K562 (cell line): ENCODE results near the gene DMGDH. TPM values are rescaled to one million over a fixed set of nuclear protein-coding genes. Genes with fewer than 3 reads are reported as not detected.

Source experiments
- ATAC-seq: fragments of 200-7000 bp; cut with Tn5 transposase; 3 replicates; pipeline ENCODE4 v1.9.1; 2020; ENCODE audit warnings: moderate library complexity
- BruUV-seq: library from RNA; stranded (reverse); fragments of 400-500 nt; replicated peaks from 2 replicates; lab custom pipeline; 2021; lab: Mats Ljungman, UMichigan
- CTCF ChIA-PET: fragments of 300-600 bp; formaldehyde crosslinking; extraction: SDS; loops from one replicate; lab custom pipeline; 2021; ENCODE audit warnings: low intra/inter-chr PET ratio; lab: Yijun Ruan, JAX
- POLR2A ChIA-PET: fragments of 300-600, 350-650 bp; sonication (Branson Sonifier 250); formaldehyde crosslinking; extraction: SDS; loops from one replicate; lab custom pipeline; 2021; ENCODE audit warnings: antibody characterized with exemption, inconsistent platforms; lab: Yijun Ruan, JAX
- DNase-seq, 4 experiments: peaks; one replicate each; pipeline versions ENCODE4 v3.0.0 to v3.0.0-alpha.2; 2011 to 2018; ENCODE audit warnings: low spot score in 3 of 4, mixed read lengths in 3 of 4; ENCODE audit errors: extremely low read depth in 1 of 4
- FAIRE-seq: peaks from 2 replicates; lab custom pipeline; 2011; peaks lifted over from hg19 to GRCh38; lab: Jason Lieb, UNC
- H2AFZ ChIP-seq: 2 replicates; pipeline ENCODE4 v1.6.0; 2011; ENCODE audit warnings: low read depth, low read length, control low read depth, inconsistent platforms
- H3K27ac ChIP-seq: fragments of 200-600 bp; 3 replicates; pipeline ENCODE4 v1.8.0; 2011; ENCODE audit warnings: low read depth, mild to moderate bottlenecking, control low read depth, inconsistent platforms, low read length, moderate library complexity, mixed read lengths; ENCODE audit errors: extremely low read depth
- H3K27me3 ChIP-seq, 2 experiments: fragments of 300-600 bp in 1 of 2; 2 replicates in 1 of 2; 3 replicates in 1 of 2; pipeline versions ENCODE4 v1.6.0 to v1.8.0; 2011; ENCODE audit warnings: inconsistent platforms in 2 of 2, low read length in 2 of 2, mild to moderate bottlenecking in 1 of 2, mixed read lengths in 1 of 2, moderate library complexity in 1 of 2; ENCODE audit not compliant: control insufficient read depth in 2 of 2, insufficient read depth in 2 of 2
- H3K36me3 ChIP-seq: fragments of 300-600 bp; 3 replicates; pipeline ENCODE4 v1.8.0; 2011; ENCODE audit warnings: mild to moderate bottlenecking, low read length, inconsistent platforms; ENCODE audit not compliant: control insufficient read depth, insufficient read depth
- H3K4me1 ChIP-seq, 2 experiments: fragments of 200-600 bp in 1 of 2; replicated peaks in 1 of 2; 2 replicates in 1 of 2; 3 replicates in 1 of 2; pipeline versions ENCODE4 v1.5.1 to v1.8.0; 2011; ENCODE audit warnings: inconsistent platforms in 2 of 2, low read length in 2 of 2, mild to moderate bottlenecking in 1 of 2, mixed read lengths in 1 of 2, moderate library complexity in 1 of 2; ENCODE audit not compliant: control insufficient read depth in 2 of 2, insufficient read depth in 2 of 2
- H3K4me2 ChIP-seq: 2 replicates; pipeline ENCODE4 v1.6.1; 2011; ENCODE audit warnings: low read length, control low read depth, inconsistent platforms, mixed read lengths; ENCODE audit not compliant: insufficient read depth
- H3K4me3 ChIP-seq: fragments of 200-600 bp; sonication (generic), shearing (Covaris generic); 2 replicates; pipeline ENCODE4 v1.5.1; 2016; ENCODE audit warnings: control low read depth, inconsistent platforms
- H3K79me2 ChIP-seq: fragments of 200-600 bp; 3 replicates; pipeline ENCODE4 v1.8.0; 2011; ENCODE audit warnings: low read length, inconsistent platforms; ENCODE audit not compliant: control insufficient read depth, insufficient read depth
- H3K9ac ChIP-seq, 2 experiments: 2 replicates each; pipeline versions ENCODE4 v1.6.0 to v1.6.1; 2011; ENCODE audit warnings: low read depth in 2 of 2, low read length in 2 of 2, control low read depth in 1 of 2, inconsistent platforms in 1 of 2, mild to moderate bottlenecking in 1 of 2, mixed read lengths in 1 of 2; ENCODE audit not compliant: insufficient read depth in 1 of 2
- H3K9me1 ChIP-seq: one replicate; pipeline ENCODE4 v1.6.0; 2011; ENCODE audit warnings: inconsistent platforms, mild to moderate bottlenecking, low read length, moderate library complexity; ENCODE audit not compliant: control insufficient read depth, insufficient read depth
- H3K9me3 ChIP-seq: replicated peaks from 2 replicates; pipeline ENCODE4 v1.5.1; 2011; ENCODE audit warnings: low read depth, low read length, inconsistent platforms; ENCODE audit not compliant: control insufficient read depth, insufficient read depth
- H4K20me1 ChIP-seq: replicated peaks from 2 replicates; pipeline ENCODE4 v1.6.1; 2011; ENCODE audit warnings: low read length, inconsistent platforms, mixed read lengths; ENCODE audit not compliant: control insufficient read depth, insufficient read depth
- THRAP3 ChIP-seq: fragments of 450-650 bp; IDR thresholded peaks from 2 replicates; pipeline ENCODE4 v1.6.1; 2016; ENCODE audit warnings: mild to moderate bottlenecking, inconsistent platforms, borderline replicate concordance
- TOE1 ChIP-seq, 2 experiments: fragments of 450-650 bp in 1 of 2; sonication (generic) in 1 of 2; formaldehyde crosslinking in 1 of 2; IDR thresholded peaks; 2 replicates each; pipeline versions ENCODE4 v1.7.1 to v1.8.0; 2016 to 2022; ENCODE audit warnings: borderline replicate concordance in 2 of 2, mild to moderate bottlenecking in 2 of 2, antibody characterized with exemption in 1 of 2, inconsistent platforms in 1 of 2, low read depth in 1 of 2, missing genetic modification reagents in 1 of 2, moderate library complexity in 1 of 2
- WGBS: fragments of 100-300 bp; shearing (Covaris generic); methylation state at CpG from one replicate; pipeline ENCODE4 v1.1.6; 2016; ENCODE audit warnings: low coverage, mixed read lengths; ENCODE audit not compliant: insufficient coverage; ENCODE audit errors: missing lambda C conversion rate; 5-methylcytosine and 5-hydroxymethylcytosine counted together
- in situ Hi-C: fragments of 300-500 bp; cut with MboI; formaldehyde crosslinking; loops from 4 replicates; pipeline ENCODE4 v1.15.0; 2018; ENCODE audit warnings: inconsistent platforms, mixed read lengths
- intact Hi-C: fragments of 100-400 bp; cut with micrococcal nuclease; formaldehyde crosslinking; loops from 2 replicates; pipeline ENCODE4 v1.14.2; 2022
- polyA plus RNA-seq, 8 experiments: library from polyadenylated mRNA; depleted of rRNA in 4 of 8; stranded (reverse) in 5 of 8; unstranded in 3 of 8; fragments of >200 nt; fragmentation: Nextera tagmentation in 2 of 8; fragmentation: Illumina TruSeq in 1 of 8; extraction: Ambion mirVana in 2 of 8; extraction: Trizol in 1 of 8; gene quantifications; 2 replicates each; pipeline versions ENCODE4 v1.2.1 to v1.2.3, GENCODE V29; 2011 to 2014; ENCODE audit warnings: inconsistent platforms in 1 of 8, missing spikeins in 1 of 8
- total RNA-seq, 7 experiments: library from RNA; depleted of rRNA in 6 of 7; stranded (reverse); fragments of >200 nt in 6 of 7; fragmentation: Illumina TruSeq in 2 of 7; extraction: Trizol in 2 of 7; gene quantifications; 2 replicates each; pipeline versions ENCODE4 v1.2.1 to v1.2.3, GENCODE V29; 2011 to 2021; ENCODE audit warnings: low replicate concordance in 1 of 7
- TF ChIP-seq, protein P1 (sequence below), 2 experiments: fragments of 200-800 bp in 1 of 2; sonication (Bioruptor generic) in 1 of 2; sonication (generic) in 1 of 2; formaldehyde crosslinking in 1 of 2; IDR thresholded peaks in 1 of 2; conservative IDR thresholded peaks in 1 of 2; 2 replicates each; pipeline versions ENCODE4 v1.5.0 to v1.6.1; 2016 to 2020; ENCODE audit warnings: missing compliant biosample characterization in 1 of 2, missing genetic modification characterization in 1 of 2, missing genetic modification reagents in 1 of 2
- TF ChIP-seq, protein P2 (sequence below): fragments of 450-650 bp; IDR thresholded peaks from 2 replicates; pipeline ENCODE4 v1.6.1; 2017; ENCODE audit warnings: antibody characterized with exemption
- TF ChIP-seq, protein P3 (sequence below), 2 experiments: fragments of 450-650 bp in 1 of 2; IDR thresholded peaks; 2 replicates each; pipeline ENCODE4 v1.6.1; 2011 to 2017; ENCODE audit warnings: low read depth in 2 of 2, antibody characterized with exemption in 1 of 2, borderline replicate concordance in 1 of 2, low read length in 1 of 2, mild to moderate bottlenecking in 1 of 2, mixed read lengths in 1 of 2; ENCODE audit not compliant: control insufficient read depth in 1 of 2

Gene DMGDH
- total and polyA plus RNA-seq, 9 of the 15 experiments (the other 6 are each of a cell fraction or from before 2014, with no cell fraction given): 0.13 to 0.58 TPM; not detected in 7

- H2AFZ ChIP-seq: no peak overlapping the region
- DNase-seq: no peak
- H3K9me1 ChIP-seq: no peaks in the 10 kb centered on the region
- TF ChIP-seq THRAP3 (no peak), TOE1 (IDR thresholded peaks at IDR 0.05; ENCODE audit: borderline replicate concordance) (no peak), TOE1 (CRISPR knock-in tag; IDR thresholded peaks at IDR 0.05; ENCODE audit: borderline replicate concordance, low read depth) (no peak)
- TF ChIP-seq, protein P1, sequence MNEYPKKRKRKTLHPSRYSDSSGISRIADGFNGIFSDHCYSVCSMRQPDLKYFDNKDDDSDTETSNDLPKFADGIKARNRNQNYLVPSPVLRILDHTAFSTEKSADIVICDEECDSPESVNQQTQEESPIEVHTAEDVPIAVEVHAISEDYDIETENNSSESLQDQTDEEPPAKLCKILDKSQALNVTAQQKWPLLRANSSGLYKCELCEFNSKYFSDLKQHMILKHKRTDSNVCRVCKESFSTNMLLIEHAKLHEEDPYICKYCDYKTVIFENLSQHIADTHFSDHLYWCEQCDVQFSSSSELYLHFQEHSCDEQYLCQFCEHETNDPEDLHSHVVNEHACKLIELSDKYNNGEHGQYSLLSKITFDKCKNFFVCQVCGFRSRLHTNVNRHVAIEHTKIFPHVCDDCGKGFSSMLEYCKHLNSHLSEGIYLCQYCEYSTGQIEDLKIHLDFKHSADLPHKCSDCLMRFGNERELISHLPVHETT (CRISPR knock-in tag; conservative IDR thresholded peaks at IDR 0.05 in 1 of 2, IDR thresholded peaks at IDR 0.05 in 1 of 2): no peak
- TF ChIP-seq, protein P2, sequence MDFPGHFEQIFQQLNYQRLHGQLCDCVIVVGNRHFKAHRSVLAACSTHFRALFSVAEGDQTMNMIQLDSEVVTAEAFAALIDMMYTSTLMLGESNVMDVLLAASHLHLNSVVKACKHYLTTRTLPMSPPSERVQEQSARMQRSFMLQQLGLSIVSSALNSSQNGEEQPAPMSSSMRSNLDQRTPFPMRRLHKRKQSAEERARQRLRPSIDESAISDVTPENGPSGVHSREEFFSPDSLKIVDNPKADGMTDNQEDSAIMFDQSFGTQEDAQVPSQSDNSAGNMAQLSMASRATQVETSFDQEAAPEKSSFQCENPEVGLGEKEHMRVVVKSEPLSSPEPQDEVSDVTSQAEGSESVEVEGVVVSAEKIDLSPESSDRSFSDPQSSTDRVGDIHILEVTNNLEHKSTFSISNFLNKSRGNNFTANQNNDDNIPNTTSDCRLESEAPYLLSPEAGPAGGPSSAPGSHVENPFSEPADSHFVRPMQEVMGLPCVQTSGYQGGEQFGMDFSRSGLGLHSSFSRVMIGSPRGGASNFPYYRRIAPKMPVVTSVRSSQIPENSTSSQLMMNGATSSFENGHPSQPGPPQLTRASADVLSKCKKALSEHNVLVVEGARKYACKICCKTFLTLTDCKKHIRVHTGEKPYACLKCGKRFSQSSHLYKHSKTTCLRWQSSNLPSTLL: no peak
- TF ChIP-seq, protein P3, sequence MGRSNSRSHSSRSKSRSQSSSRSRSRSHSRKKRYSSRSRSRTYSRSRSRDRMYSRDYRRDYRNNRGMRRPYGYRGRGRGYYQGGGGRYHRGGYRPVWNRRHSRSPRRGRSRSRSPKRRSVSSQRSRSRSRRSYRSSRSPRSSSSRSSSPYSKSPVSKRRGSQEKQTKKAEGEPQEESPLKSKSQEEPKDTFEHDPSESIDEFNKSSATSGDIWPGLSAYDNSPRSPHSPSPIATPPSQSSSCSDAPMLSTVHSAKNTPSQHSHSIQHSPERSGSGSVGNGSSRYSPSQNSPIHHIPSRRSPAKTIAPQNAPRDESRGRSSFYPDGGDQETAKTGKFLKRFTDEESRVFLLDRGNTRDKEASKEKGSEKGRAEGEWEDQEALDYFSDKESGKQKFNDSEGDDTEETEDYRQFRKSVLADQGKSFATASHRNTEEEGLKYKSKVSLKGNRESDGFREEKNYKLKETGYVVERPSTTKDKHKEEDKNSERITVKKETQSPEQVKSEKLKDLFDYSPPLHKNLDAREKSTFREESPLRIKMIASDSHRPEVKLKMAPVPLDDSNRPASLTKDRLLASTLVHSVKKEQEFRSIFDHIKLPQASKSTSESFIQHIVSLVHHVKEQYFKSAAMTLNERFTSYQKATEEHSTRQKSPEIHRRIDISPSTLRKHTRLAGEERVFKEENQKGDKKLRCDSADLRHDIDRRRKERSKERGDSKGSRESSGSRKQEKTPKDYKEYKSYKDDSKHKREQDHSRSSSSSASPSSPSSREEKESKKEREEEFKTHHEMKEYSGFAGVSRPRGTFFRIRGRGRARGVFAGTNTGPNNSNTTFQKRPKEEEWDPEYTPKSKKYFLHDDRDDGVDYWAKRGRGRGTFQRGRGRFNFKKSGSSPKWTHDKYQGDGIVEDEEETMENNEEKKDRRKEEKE (IDR thresholded peaks at IDR 0.05; ENCODE audit: borderline replicate concordance in 1 of 2, control insufficient read depth in 1 of 2, low read depth in 2 of 2, low read length in 1 of 2): no peak
- H3K79me2 ChIP-seq: no peaks in the 10 kb centered on the region
- no peaks in the 10 kb centered on the region for H3K36me3 ChIP-seq
- no peaks in the 10 kb centered on the region for H3K9me3 ChIP-seq
- H3K9ac ChIP-seq: no peak overlapping the region
- POLR2A ChIA-PET: no interaction called here
- BruUV-seq: no TSS peak
- CTCF ChIA-PET: no interaction called here
- intact Hi-C loops (no loop called here), in situ Hi-C loops (no loop called here)
- FAIRE-seq: no peak
- no peaks in the 10 kb centered on the region; a peak in 1 of 5 replicates for H3K27me3 ChIP-seq
- H3K4me3 ChIP-seq: no peak overlapping the region
- no peak overlapping the region for H3K4me2 ChIP-seq
- H3K4me1 ChIP-seq: no peaks in the 10 kb centered on the region
- H4K20me1 ChIP-seq: no peaks in the 10 kb centered on the region
- no peak for ATAC-seq
- 0% methylated on average over 1 of the region's 1 CpG for WGBS
- no peak overlapping the region for H3K27ac ChIP-seq
Measured at GRCh38 chr5:79055017-79055416, 14.5 kb downstream of the DMGDH start.
